HG03139 (cell line): ENCODE measurements around the gene ZNRF1.

Source experiments
- ATAC-seq: cut with Tn5 transposase; IDR thresholded peaks from one replicate; pipeline ENCODE4 v1.9.1; 2021; ENCODE audit not compliant: unreplicated experiment

Gene ZNRF1

DNA sequence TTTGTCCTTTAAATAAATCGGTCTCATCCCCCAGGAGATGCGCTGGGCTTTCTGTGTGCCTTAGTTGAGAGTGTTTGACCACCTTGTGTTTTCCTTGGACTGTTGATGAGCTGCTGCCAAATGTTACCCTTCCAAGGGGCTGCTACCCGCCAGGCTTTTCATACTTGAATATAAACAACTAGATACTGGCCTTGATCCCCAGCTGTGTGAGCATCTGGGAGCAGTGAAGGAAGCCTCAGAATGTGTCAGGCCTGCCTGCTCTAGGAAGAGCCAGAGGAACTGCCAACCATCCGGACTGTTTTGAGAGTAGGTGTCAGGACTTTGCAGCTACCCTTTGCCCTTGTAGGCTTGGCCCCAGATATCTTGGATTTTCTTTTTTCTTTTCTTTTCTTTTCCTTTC, 60.0 kb downstream of the ZNRF1 start:
- no peak for ATAC-seq

DNA sequence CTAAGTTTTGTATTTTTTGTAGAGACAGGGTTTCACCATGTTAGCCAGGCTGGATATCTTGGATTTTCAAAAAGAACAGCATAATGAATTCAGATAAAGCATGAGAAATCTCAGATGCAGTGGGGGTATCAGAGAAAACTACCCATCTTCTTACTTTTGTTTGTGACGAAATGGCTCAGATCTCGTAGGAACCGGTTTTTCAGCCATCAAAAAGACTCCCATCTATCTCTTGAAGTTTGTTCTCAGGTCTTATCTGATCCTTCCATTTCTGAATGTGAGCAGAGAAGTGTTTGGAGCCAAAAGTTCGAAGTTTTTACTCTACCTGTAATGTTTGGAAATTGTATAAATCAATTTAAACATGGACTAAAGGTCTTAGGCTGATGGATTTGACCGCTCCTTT, 60.6 kb downstream of the ZNRF1 start:
- ATAC-seq: no peak

DNA sequence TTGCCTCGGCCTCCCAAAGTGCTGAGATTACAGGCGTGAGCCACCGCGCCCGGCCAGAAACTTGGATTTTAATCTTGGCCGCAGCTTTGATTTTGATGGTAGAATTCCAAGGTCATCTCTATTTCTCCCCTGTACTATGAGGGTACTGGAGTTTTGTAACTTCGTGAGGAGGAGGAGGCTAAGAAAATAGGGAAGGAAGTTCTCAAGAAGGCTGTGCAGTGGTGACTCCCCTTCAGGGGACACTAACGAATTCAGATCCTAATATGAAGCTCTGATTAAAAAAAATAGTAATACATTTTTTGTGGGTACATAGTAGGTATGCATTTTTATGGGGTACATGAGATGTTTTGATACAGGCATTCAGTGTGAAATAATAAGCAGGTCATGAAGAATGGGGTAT, 61.9 kb downstream of the ZNRF1 start:
- no peak for ATAC-seq

- no peak for ATAC-seq
Observed at GRCh38 chr16:75061669-75062068, 62.8 kb downstream of the ZNRF1 start.

DNA sequence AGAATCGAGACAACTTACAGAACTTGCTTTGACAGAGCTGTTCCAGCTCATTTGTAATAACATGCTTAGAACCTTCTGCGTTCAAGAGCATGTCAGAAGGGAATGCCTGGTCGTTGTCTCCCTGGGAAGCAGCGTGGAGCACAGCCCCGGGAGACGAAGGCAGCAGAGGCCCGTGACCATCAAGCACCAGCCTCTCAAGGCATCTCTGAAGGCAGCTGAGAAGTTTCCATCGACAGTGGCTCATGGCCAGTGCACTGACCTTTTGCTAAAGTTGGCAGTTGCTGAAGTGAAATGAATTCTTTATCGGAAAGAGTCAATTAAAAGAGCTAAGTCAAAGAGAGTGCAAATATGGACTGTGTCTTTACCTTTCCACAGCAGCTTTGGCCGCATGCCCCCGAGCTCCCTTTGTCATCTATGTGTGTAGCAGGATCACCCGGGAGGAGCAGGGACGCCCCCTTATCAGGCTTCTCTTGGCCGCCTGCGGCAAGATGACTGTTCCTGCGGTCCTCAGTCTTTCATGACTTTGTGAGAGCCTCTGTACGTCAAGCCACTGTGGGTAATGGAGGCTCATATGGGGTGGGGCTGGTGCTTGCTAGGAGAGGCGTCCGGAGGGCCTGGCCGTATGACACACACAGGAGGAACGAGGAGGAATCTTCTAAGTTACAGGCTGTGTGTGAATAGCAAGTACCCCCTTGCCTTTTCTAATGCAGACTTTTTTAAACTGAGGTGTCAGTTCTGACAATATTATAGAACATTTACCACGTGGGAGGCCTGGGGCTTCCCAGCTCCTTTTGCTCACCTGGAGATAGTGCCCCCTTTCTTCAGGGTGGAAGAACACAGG, 63.5 kb downstream of the ZNRF1 start:
- ATAC-seq: no peak

DNA sequence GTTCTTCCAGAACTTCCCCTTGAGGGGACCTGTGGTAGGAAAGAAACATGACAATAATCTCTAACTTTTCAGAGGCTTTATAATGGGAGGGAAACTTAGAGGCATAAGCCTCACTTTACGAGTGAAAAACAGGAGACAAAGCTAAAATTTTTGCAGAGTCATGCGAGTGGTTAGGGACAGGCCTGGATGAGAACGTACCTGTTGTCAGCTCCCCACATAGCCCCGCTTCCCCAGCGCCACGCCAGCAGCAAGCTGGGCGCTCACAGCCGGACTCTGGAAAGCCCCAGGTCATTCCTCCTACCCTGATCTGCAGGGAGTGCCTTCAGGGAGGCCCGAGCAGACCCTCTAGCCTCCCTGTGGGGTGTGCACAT, 64.1 kb downstream of the ZNRF1 start:
- no peak for ATAC-seq

DNA sequence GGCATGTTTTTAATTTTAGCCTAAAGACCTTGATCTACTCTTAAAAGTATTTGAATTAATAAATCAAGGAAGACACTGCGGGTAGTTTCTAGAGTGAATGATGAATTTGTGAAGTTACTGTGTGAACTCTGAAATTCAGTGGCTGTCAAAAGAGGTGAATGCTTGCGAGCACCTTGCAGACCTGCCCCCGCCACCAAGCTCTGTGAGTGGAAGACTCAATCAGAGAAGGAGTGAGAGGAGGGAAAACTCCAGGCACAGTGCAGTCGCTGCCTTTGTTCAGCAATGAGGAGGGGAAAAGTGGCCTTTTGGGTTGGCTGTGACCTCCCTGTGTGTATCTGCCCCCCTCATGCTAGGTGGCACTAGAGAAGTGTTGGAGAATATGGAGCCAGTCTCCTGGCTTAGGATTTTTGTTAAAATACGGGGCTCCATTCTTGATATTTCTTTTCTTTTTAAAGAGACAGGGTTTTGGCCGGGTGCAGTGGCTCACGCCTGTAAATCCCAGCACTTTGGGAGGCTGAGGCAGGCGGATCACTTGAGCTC, 64.8 kb downstream of the ZNRF1 start:
- no peak for ATAC-seq

- no peak for ATAC-seq
Observed at GRCh38 chr16:75064403-75065148, 65.8 kb downstream of the ZNRF1 start.

DNA sequence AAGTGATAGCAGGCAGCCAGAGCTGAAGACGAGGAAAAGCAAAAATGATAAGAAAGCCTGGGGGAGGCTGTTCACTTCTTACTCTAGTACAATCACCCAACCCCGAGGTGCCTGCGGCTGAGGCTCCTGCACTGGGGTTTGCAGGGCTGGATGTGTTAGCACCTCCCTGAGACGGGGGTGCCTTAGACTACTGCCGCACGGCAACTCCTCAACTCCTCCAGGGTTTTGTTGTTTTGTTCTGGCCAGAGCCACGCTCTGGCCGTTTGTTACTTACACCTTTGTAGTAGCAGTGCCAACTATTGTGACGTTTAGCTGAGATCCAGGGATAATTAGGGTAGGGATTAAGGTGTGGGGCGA, 66.3 kb downstream of the ZNRF1 start:
- ATAC-seq: no peak

- ATAC-seq: no peak
Observed at GRCh38 chr16:75065521-75066149, 66.8 kb downstream of the ZNRF1 start.

GRCh38 chr16:75066861-75067447, 68.1 kb downstream of the ZNRF1 start:
- ATAC-seq: no peak

DNA sequence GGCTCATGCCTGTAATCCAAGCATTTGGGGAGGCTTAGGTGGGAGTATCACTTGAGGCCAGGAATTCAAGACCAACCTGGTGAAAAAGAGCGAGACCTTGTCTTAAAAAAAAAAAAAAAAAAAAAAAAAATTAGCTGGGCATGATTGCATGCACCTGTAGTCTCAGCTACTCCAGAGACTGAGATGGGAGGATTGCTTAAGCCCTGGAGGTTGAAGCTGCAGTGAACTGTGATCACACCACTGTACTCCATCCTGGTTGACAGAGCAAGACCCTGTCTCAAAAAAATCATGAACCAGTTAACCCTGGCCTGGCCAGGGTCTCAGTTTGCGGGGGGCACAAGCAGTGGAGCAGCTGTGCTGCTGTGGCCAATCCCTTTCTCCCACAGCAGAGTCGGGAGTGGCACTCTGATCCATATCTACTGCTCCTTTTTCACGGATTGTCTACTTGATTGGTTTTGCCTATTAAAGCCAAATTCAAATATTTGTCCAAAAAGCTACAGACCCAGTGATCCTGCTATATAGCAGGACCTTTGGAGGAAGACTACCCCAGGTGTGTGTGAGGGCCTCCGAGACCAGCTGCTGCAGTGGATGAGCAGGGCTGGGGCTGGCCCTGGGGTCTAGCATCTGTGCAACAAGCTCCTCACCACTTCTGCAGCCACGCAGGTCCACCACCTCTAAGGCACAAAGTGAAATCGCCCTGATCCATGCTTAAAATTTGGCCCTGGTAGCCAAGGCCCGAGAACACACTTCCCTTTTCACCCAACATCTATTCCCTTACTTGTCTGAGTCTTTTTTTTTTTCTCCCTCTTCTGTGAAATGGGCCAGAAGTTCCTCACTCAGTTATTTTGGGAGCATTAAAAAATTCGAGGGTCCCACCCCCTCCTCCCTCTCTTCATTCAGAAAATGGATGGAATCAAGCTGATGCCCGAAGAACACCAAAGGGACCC, 69.5 kb downstream of the ZNRF1 start:
- ATAC-seq: no peak

- no peak for ATAC-seq
Observed at GRCh38 chr16:75070012-75070841, 71.4 kb downstream of the ZNRF1 start.

- ATAC-seq: no peak
Observed at GRCh38 chr16:75071621-75072020, 72.8 kb downstream of the ZNRF1 start.

- no peak for ATAC-seq
Observed at GRCh38 chr16:75072239-75072947, 73.6 kb downstream of the ZNRF1 start.

DNA sequence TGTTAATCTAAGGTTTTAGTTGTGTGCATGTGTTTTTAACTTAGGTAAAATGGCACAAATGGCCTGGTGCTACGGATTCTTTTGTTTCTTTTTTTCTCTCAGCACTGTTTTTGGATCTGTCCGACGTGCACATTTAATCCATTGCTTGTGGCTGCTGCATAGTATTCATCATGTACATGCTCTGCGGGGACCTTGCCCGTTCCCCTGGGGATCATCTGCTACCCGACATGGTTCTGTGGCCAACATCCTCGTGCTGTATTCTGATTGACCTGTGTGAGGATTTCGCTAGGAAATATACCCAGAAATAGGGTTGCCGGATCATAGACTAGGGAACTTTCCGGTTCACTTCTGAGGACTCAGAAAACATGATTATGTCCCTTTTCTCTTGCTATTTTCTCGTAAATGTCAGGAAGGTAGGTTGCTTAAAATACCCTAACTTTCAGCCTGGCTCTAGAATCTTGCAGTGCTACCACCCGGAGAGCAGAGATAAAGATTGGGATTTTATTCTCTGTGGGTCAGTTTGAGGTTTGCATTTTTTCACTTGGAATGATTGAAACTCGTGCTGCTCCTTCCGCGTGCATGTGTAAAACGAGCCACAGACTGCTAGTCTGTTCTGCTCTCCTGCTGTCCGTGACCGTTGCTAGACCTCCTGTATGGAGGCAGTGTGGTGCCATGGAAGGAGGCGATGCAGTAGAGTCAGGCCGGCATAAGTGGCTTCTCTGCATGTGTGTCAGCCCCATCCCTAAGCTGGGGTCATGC, 74.9 kb downstream of the ZNRF1 start:
- no peak for ATAC-seq

DNA sequence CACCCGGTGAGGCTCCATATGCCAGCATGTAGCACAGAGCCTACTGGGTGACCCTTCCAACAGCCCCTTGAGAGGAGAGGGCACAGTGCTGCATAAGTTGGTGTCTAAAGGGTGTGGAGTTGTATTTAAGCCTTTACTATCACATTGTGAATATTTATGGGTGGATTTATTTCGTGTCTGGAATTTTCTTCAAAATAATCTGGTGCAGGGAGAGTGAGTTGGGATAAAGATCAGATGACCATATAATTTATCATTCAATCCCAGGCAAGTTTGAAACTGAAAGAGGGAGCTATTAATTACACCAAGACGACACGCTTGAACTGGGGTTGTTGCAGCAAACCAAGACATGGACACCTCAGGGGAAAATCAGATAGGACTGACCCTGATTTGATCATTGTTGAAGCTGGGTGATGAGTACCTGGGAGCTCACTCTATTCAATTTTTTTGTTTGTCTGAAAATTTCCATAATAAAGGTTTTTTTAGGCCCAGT, 75.5 kb downstream of the ZNRF1 start:
- no peak for ATAC-seq
